PC-3 (cell line): ENCODE results near the gene HEPN1. TPM values are rescaled to one million over a fixed set of nuclear protein-coding genes. Genes with fewer than 3 reads are reported as not detected.

ENCODE experiments used
- ATAC-seq: fragments of 200-7000 bp; cut with Tn5 transposase; 2 replicates; pipeline ENCODE4 v1.9.1; 2020; ENCODE audit warnings: mild to moderate bottlenecking, moderate library complexity
- BruUV-seq: library from RNA; stranded (reverse); fragments of 400-500 nt; replicated peaks from 2 replicates; lab custom pipeline; 2021; lab: Mats Ljungman, UMichigan
- CTCF ChIA-PET: fragments of 300-600 bp; sonication (Branson Sonifier 250); formaldehyde crosslinking; loops from one replicate; lab custom pipeline; 2022; ENCODE audit warnings: antibody characterized with exemption; lab: Charles Lee
- POLR2A ChIA-PET: fragments of 300-600 bp; sonication (Branson Sonifier 250); formaldehyde crosslinking; loops from one replicate; lab custom pipeline; 2022; ENCODE audit warnings: antibody characterized with exemption; ENCODE audit not compliant: unreplicated experiment; lab: Charles Lee
- DNase-seq: peaks from one replicate; pipeline ENCODE4 v3.0.0-alpha.2; 2015
- H2AFZ ChIP-seq: fragments of 300-600 bp; sonication (generic); 2 replicates; pipeline ENCODE4 v1.6.0; 2016; ENCODE audit warnings: antibody characterized with exemption, low read length
- H3F3A ChIP-seq: fragments of 300-600 bp; sonication (generic); one replicate; pipeline ENCODE4 v1.6.0; 2017; ENCODE audit warnings: antibody characterized with exemption, low read length, control low read depth, mild to moderate bottlenecking; ENCODE audit not compliant: unreplicated experiment
- H3K27ac ChIP-seq: fragments of 300-600 bp; sonication (generic); 2 replicates; pipeline ENCODE4 v1.5.1; 2016; ENCODE audit warnings: mild to moderate bottlenecking, low read length
- H3K27me3 ChIP-seq: fragments of 300-600 bp; sonication (generic); 2 replicates; pipeline ENCODE4 v1.6.1; 2016; ENCODE audit warnings: low read length, mixed read lengths
- H3K36me3 ChIP-seq: fragments of 300-600 bp; sonication (generic); 2 replicates; pipeline ENCODE4 v1.6.1; 2016; ENCODE audit warnings: low read depth, mixed run types, low read length, mixed read lengths
- H3K4me1 ChIP-seq: fragments of 300-600 bp; sonication (generic); 2 replicates; pipeline ENCODE4 v1.5.1; 2016; ENCODE audit warnings: low read length; ENCODE audit not compliant: insufficient read depth
- H3K4me2 ChIP-seq: fragments of 300-600 bp; sonication (generic); 2 replicates; pipeline ENCODE4 v1.6.0; 2016; ENCODE audit warnings: low read length
- H3K4me3 ChIP-seq: fragments of 300-600 bp; sonication (generic); 2 replicates; pipeline ENCODE4 v1.5.1; 2016; ENCODE audit warnings: mild to moderate bottlenecking, low read length, mixed read lengths
- H3K79me2 ChIP-seq: fragments of 300-600 bp; sonication (generic); 2 replicates; pipeline ENCODE4 v1.6.1; 2017; ENCODE audit warnings: low read length, mixed read lengths
- H3K9ac ChIP-seq: fragments of 300-600 bp; sonication (generic); 2 replicates; pipeline ENCODE4 v1.6.0; 2016; ENCODE audit warnings: mild to moderate bottlenecking, low read length
- H3K9me2 ChIP-seq: fragments of 300-600 bp; sonication (generic); replicated peaks from 2 replicates; pipeline ENCODE4 v1.6.1; 2016; ENCODE audit warnings: mixed run types, low read length, mixed read lengths
- H3K9me3 ChIP-seq: fragments of 300-600 bp; sonication (generic); 2 replicates; pipeline ENCODE4 v1.6.1; 2016; ENCODE audit warnings: low read length, mixed read lengths
- H4K20me1 ChIP-seq: fragments of 300-600 bp; sonication (generic); 2 replicates; pipeline ENCODE4 v1.6.1; 2016; ENCODE audit warnings: low read length, mixed read lengths
- EZH2 ChIP-seq: fragments of 300-600 bp; sonication (generic); IDR thresholded peaks from one replicate; pipeline ENCODE4 v1.6.1; 2017; ENCODE audit warnings: antibody characterized with exemption, mild to moderate bottlenecking, low read length; ENCODE audit not compliant: unreplicated experiment
- EZH2phosphoT487 ChIP-seq: fragments of 300-600 bp; sonication (generic); IDR thresholded peaks from 2 replicates; pipeline ENCODE4 v1.6.1; 2018; ENCODE audit warnings: mild to moderate bottlenecking, antibody characterized with exemption, low read length, borderline replicate concordance
- intact Hi-C: fragments of 100-400 bp; cut with micrococcal nuclease; formaldehyde crosslinking; loops from 2 replicates; pipeline ENCODE4 v1.9.0; 2023
- total RNA-seq: library from RNA; depleted of rRNA; stranded (reverse); fragments of >200 nt; gene quantifications from 2 replicates; pipeline ENCODE4 v1.2.3, GENCODE V29; 2014
- TF ChIP-seq, protein P1 (sequence below): fragments of 300-600 bp; sonication (generic); conservative IDR thresholded peaks from 2 replicates; pipeline ENCODE4 v1.5.1; 2017; ENCODE audit warnings: antibody characterized with exemption, low read depth, mild to moderate bottlenecking, low read length

The HEPN1 gene
- total RNA-seq, 1 experiment from 2014 or later, result not detected

DNA sequence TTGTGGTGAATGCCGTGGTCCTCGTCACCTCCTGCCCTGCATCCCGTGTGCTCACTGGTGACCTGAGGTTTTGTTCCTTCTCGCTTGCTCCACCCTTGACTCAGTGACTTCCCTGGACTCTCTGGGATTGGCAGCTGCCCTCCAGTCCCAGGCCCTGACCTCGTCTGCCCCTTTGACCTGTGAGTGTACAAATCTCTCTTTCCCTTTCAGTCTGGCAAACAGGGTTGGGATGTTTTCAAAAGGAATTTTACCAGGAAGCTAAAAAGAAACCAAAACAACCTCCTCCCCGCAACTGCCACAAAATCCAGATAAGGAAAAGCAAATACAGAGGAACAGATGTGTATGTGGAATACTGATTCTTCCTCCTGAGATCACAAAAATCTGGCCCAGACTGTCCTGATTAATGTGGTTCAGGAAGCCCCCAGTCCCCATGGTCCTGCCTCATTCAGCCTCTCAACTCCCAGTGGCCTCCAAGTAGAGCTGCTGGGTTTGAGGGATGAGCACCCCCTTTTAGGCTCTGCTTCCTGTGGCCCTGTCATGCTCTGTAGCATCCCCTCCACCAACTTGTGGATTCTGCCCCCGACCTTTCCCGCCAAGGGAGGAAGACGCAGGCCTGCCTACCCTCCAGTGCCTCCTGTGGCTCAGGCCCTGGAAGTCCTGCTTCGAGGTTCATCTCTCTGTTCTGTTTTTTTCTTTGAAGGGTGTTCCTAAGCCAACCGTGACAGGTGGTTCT lies 36.5 kb upstream of the HEPN1 start:
- no peak overlapping the region for H3K27ac ChIP-seq
- H4K20me1 ChIP-seq, result no peaks in the 10 kb centered on the region
- H3K4me2 ChIP-seq, result no peak overlapping the region
- H3K4me1 ChIP-seq, result no peaks in the 10 kb centered on the region
- BruUV-seq, result no TSS peak
- intact Hi-C loops, result no loop called here
- H3F3A ChIP-seq, result no peaks in the 10 kb centered on the region
- H3K79me2 ChIP-seq, result no peaks in the 10 kb centered on the region
- H3K9me2 ChIP-seq, result no peaks in the 10 kb centered on the region
- no peak overlapping the region for H2AFZ ChIP-seq
- H3K4me3 ChIP-seq, result no peak overlapping the region
- ATAC-seq (no peak), DNase-seq (no peak)
- TF ChIP-seq EZH2phosphoT487, result no peak
- no peak for TF ChIP-seq EZH2
- TF ChIP-seq, protein P1, sequence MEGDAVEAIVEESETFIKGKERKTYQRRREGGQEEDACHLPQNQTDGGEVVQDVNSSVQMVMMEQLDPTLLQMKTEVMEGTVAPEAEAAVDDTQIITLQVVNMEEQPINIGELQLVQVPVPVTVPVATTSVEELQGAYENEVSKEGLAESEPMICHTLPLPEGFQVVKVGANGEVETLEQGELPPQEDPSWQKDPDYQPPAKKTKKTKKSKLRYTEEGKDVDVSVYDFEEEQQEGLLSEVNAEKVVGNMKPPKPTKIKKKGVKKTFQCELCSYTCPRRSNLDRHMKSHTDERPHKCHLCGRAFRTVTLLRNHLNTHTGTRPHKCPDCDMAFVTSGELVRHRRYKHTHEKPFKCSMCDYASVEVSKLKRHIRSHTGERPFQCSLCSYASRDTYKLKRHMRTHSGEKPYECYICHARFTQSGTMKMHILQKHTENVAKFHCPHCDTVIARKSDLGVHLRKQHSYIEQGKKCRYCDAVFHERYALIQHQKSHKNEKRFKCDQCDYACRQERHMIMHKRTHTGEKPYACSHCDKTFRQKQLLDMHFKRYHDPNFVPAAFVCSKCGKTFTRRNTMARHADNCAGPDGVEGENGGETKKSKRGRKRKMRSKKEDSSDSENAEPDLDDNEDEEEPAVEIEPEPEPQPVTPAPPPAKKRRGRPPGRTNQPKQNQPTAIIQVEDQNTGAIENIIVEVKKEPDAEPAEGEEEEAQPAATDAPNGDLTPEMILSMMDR, result no peak
- POLR2A ChIA-PET, result no interaction called here
- no peaks in the 10 kb centered on the region for H3K9me3 ChIP-seq
- H3K9ac ChIP-seq, result no peak overlapping the region
- no peaks in the 10 kb centered on the region for H3K36me3 ChIP-seq
- CTCF ChIA-PET, result interaction anchor here (0.5 kb wide), 1 partner anchor 15 kb away, joined by 10 read pairs; no protein-coding TSS in a partner anchor
- no peaks in the 10 kb centered on the region for H3K27me3 ChIP-seq

DNA sequence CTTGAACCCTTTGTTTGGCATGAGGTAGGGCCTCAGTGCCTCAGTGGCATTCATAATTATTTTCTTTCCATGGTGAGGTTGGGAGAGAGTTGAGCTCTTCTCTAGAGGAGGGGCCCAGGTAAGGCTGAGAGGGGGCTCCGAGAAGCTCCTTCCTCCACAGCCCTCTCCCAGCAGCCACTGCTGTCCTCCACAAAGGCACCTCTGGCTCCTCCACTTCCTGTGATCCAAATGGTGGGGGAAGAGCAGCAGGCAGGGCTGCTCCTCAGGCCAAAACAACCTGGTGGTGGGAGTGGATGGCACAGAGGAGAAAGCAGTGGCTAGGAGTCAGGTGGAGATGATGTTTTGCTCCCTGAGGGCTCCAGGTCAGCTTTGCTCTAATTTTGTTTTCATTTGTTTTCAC lies 34.7 kb upstream of the HEPN1 start:
- no peaks in the 10 kb centered on the region for H3K27me3 ChIP-seq
- no peaks in the 10 kb centered on the region for H3K36me3 ChIP-seq
- ATAC-seq, result no peak
- CTCF ChIA-PET, result no interaction called here
- no peak for DNase-seq
- no peaks in the 10 kb centered on the region for H4K20me1 ChIP-seq
- no peaks in the 10 kb centered on the region for H3K4me1 ChIP-seq
- TF ChIP-seq, protein P1, result no peak
- TF ChIP-seq EZH2phosphoT487 (no peak), EZH2 (no peak)
- H3K9me2 ChIP-seq, result no peaks in the 10 kb centered on the region
- no peak overlapping the region for H3K4me3 ChIP-seq
- no peak overlapping the region for H3K4me2 ChIP-seq
- no peak overlapping the region for H2AFZ ChIP-seq
- H3K79me2 ChIP-seq, result no peaks in the 10 kb centered on the region
- no peaks in the 10 kb centered on the region for H3K9me3 ChIP-seq
- intact Hi-C loops, result no loop called here
- TSS peak; percentile 27 for BruUV-seq
- no peaks in the 10 kb centered on the region for H3F3A ChIP-seq
- H3K27ac ChIP-seq, result no peak overlapping the region
- POLR2A ChIA-PET, result interaction anchor here (0.6 kb wide), 1 partner anchor 17 kb away, joined by 3 read pairs; no protein-coding TSS in a partner anchor
- H3K9ac ChIP-seq, result no peak overlapping the region

DNA sequence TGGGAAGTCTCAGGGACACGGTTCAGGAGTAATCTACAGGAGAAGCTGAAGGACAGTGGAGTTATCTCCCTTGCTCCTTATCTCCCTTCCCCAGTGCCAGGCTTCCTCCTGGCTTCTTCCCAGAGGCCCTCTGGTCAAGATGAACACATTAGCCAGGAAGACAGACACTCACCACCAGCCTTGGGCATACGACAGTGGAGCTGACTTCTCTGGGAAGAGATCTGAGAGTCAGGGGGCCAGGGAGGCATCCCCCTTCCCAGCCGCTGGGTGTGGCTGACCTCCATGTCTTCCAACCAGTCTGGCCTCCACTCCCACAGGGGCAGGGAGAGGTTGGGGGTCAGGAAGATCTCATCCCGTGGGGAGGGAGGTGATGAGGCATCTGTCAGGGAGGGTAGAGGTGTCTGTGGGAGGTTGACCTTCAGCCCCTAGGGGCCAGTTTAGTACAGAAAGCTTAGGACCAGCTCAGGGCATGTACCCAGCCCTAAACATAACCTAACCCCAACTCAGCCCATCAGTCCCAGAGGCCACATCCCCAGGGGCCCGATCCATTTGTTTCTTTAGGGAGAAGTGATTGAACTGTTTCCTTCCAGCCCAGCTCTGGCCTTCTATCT lies 34.1 kb upstream of the HEPN1 start:
- no peak overlapping the region for H3K4me2 ChIP-seq
- ATAC-seq (no peak), DNase-seq (no peak)
- POLR2A ChIA-PET, result no interaction called here
- H3K27ac ChIP-seq, result no peak overlapping the region
- no peak overlapping the region for H2AFZ ChIP-seq
- H3K36me3 ChIP-seq, result no peaks in the 10 kb centered on the region
- H3K79me2 ChIP-seq, result no peaks in the 10 kb centered on the region
- H3K4me1 ChIP-seq, result no peaks in the 10 kb centered on the region
- no peak overlapping the region for H3K4me3 ChIP-seq
- BruUV-seq, result no TSS peak
- no peaks in the 10 kb centered on the region for H3F3A ChIP-seq
- H3K9me3 ChIP-seq, result no peaks in the 10 kb centered on the region
- TF ChIP-seq, protein P1, result no peak
- TF ChIP-seq EZH2phosphoT487, result no peak
- no peak for TF ChIP-seq EZH2
- CTCF ChIA-PET, result no interaction called here
- H3K27me3 ChIP-seq, result no peaks in the 10 kb centered on the region
- intact Hi-C loops, result no loop called here
- H4K20me1 ChIP-seq, result no peaks in the 10 kb centered on the region
- H3K9me2 ChIP-seq, result no peaks in the 10 kb centered on the region
- no peak overlapping the region for H3K9ac ChIP-seq
